Lower lobe of right lung (tissue), 2 donors: ENCODE results near the gene SCAP. TPM values are rescaled to one million over a fixed set of nuclear protein-coding genes. Genes with fewer than 3 reads are reported as not detected.
A peak's percentile ranks its signal among the peaks of the same experiment; 100 is the strongest.

Source experiments
- ATAC-seq, 2 donors: fragments of 200-7000 bp; cut with Tn5 transposase; one replicate each; pipeline ENCODE4 v1.9.1; 2020 to 2022; ENCODE audit warnings: mild to moderate bottlenecking in 2 of 2, moderate library complexity in 2 of 2
- DNase-seq: peaks from one replicate; pipeline ENCODE4 v3.0.0-alpha.2; 2020
- H3K27ac ChIP-seq: fragments of 200-600 bp; one replicate; pipeline ENCODE4 v1.8.0; 2022
- H3K27me3 ChIP-seq: fragments of 200-600 bp; one replicate; pipeline ENCODE4 v1.8.0; 2022; ENCODE audit warnings: low read depth
- H3K36me3 ChIP-seq: fragments of 200-600 bp; one replicate; pipeline ENCODE4 v1.8.0; 2022; ENCODE audit warnings: mild to moderate bottlenecking
- H3K4me1 ChIP-seq: fragments of 200-600 bp; one replicate; pipeline ENCODE4 v1.8.0; 2022
- H3K4me3 ChIP-seq: fragments of 200-600 bp; one replicate; pipeline ENCODE4 v1.8.0; 2022; ENCODE audit warnings: mild to moderate bottlenecking
- H3K9me3 ChIP-seq: fragments of 200-600 bp; one replicate; pipeline ENCODE4 v1.8.0; 2022
- CTCF ChIP-seq: fragments of 200-600 bp; IDR thresholded peaks from one replicate; pipeline ENCODE4 v1.8.0; 2022; ENCODE audit warnings: antibody characterized with exemption, mild to moderate bottlenecking
- intact Hi-C: fragments of 100-400 bp; cut with DNase I; formaldehyde crosslinking; loops from one replicate; pipeline ENCODE4 v1.11.0; 2022
- total RNA-seq: library from RNA; stranded (reverse); fragmentation: NEBNext Ultra II Directional; extraction: Animal tissue kit (Norgen Biotek cat#: 25700); gene quantifications from one replicate; pipeline ENCODE4 v1.2.1, GENCODE V29; 2021
- donor health status: DM: no; HTN: yes; CAD: no; lungs with severe emphysema.

The SCAP gene
- total RNA-seq, 1 donor from 2014 or later, result 61.3 TPM

GRCh38 chr3:47407896-47408838 lies 67.6 kb downstream of the SCAP start:
- ATAC-seq, result no peak
- TF ChIP-seq CTCF, result no peak
- no peak overlapping the region for H3K27ac ChIP-seq
- peaks cover 19% of the 10 kb centered on the region for H3K4me1 ChIP-seq
- intact Hi-C loops, result no loop called here
- H3K27me3 ChIP-seq, result no peaks in the 10 kb centered on the region
- H3K4me3 ChIP-seq, result no peak overlapping the region
- DNase-seq, result no peak
- peaks cover 80% of the 10 kb centered on the region for H3K36me3 ChIP-seq
- H3K9me3 ChIP-seq, result no peaks in the 10 kb centered on the region

DNA sequence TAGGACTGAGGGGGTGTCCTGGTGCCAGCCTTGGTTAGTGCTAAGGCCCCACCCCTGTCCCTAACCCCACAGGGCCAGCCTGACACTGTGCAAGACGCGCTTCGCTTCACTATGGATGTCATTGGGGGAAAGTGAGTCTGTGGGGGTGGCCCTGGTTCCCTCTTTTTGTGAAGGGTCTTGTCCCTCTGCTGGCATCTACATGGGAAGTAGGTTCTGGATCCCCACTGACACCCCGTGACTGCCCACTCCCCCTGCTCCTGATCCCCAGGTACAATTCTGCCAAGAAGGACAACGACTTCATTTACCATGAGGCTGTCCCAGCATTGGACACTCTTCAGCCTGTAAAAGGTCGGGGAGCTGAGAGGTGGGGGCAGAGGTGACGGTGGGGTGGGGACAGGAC lies 68.5 kb downstream of the SCAP start:
- H3K27me3 ChIP-seq, result no peaks in the 10 kb centered on the region
- H3K4me1 ChIP-seq, result peaks cover 19% of the 10 kb centered on the region
- peaks cover 75% of the 10 kb centered on the region for H3K36me3 ChIP-seq
- H3K27ac ChIP-seq, result no peak overlapping the region
- H3K4me3 ChIP-seq, result no peak overlapping the region
- no peak for TF ChIP-seq CTCF
- H3K9me3 ChIP-seq, result no peaks in the 10 kb centered on the region
- ATAC-seq (no peak), DNase-seq (no peak)
- intact Hi-C loops, result no loop called here

DNA sequence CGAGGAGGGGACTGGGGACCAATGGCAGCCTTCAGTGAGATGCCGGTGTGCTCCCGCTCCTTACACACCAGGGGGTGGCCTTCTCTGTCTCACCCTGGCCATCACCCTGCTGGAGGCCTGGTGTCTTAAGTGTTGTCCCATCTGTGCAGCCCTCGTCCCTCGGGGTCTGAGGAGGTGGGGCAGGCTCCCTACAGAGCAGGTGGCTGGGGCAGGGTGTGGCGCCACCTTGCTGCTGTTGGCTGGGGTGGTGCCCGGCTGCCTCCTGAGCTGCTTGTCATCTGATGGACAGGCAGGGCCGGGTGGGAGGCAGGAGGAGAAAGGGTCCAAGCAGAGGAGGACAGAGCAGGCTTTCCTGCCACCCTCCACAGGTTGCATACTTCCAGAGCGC lies 69.0 kb downstream of the SCAP start:
- Histone ChIP-seq H3K4me3 (no peak overlapping the region), H3K27me3 (no peaks in the 10 kb centered on the region), H3K27ac (no peak overlapping the region), H3K9me3 (no peaks in the 10 kb centered on the region), H3K4me1 (peaks cover 19% of the 10 kb centered on the region), H3K36me3 (peaks cover 75% of the 10 kb centered on the region)
- intact Hi-C loops, result no loop called here
- no peak for TF ChIP-seq CTCF
- no peak for DNase-seq
- ATAC-seq, result no peak

DNA sequence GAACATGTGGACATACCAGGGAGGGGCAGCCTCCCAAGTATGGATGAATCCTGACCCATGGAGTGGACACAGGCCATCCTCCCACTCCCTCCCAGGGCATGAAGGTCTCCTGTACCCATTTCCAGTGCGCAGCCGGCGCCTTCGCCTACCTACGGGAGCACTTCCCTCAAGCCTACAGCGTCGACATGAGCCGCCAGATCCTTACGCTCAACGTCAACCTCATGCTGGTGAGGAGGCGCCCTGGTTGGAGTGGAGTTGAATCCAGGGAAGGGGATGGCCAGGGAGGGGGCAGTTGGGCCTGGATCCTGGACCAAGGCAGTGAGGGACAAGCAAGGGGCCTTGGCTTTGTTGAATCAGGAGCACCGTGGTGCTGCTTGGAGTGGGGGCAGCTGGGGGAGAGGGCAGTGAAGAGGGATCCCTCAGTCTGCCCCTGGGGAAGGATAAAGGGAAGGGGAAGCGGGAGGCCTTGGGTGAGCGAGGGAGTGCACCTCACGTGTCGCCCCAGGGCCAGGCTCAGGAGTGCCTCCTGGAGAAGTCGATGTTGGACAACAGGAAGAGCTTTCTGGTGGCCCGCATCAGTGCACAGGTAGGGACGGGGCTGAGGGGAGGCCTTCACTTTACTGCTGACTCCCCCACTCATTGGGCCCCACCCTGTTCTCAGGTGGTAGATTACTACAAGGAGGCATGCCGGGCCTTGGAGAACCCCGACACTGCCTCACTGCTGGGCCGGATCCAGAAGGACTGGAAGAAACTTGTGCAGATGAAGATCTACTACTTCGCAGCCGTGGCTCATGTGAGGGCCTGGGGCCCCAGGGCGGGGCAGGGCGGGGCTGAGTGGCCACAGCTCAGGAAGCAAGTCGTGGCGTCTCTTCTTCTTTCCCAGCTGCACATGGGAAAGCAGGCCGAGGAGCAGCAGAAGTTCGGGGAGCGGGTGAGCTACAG lies 69.7 kb downstream of the SCAP start:
- no peaks in the 10 kb centered on the region for H3K9me3 ChIP-seq
- H3K27ac ChIP-seq, result no peak overlapping the region
- H3K36me3 ChIP-seq, result peaks cover 68% of the 10 kb centered on the region
- no peaks in the 10 kb centered on the region for H3K27me3 ChIP-seq
- H3K4me1 ChIP-seq, result peaks cover 19% of the 10 kb centered on the region
- DNase-seq, result no peak
- no peak for ATAC-seq
- intact Hi-C loops, result no loop called here
- no peak overlapping the region for H3K4me3 ChIP-seq
- no peak for TF ChIP-seq CTCF

- TF ChIP-seq CTCF, result no peak
- peaks cover 19% of the 10 kb centered on the region for H3K4me1 ChIP-seq
- no peaks in the 10 kb centered on the region for H3K9me3 ChIP-seq
- H3K27ac ChIP-seq, result no peak overlapping the region
- peaks cover 65% of the 10 kb centered on the region for H3K36me3 ChIP-seq
- ATAC-seq (peak; percentile 36 to 40), DNase-seq (no peak)
- H3K4me3 ChIP-seq, result no peak overlapping the region
- intact Hi-C loops, result no loop called here
- H3K27me3 ChIP-seq, result no peaks in the 10 kb centered on the region
Observed at GRCh38 chr3:47404955-47405790, 70.6 kb downstream of the SCAP start.
